ENCODE results near the gene MT3. TPM values are rescaled to one million over a fixed set of nuclear protein-coding genes. Genes with fewer than 3 reads are reported as not detected.

Gene MT3
- total RNA-seq, 1 donor, result not detected

GRCh38 chr16:56606071-56606475 lies 16.7 kb downstream of the MT3 start:
- no peak overlapping the region for H3K4me3 ChIP-seq (ENCODE audit: low read depth, low read length)
- no peak for DNase-seq (ENCODE audit: low read depth)
- no peak for TF ChIP-seq CTCF (IDR thresholded peaks at IDR 0.05; ENCODE audit: insufficient read depth, low read depth, low read length)

GRCh38 chr16:56606476-56607108 lies 17.3 kb downstream of the MT3 start:
- DNase-seq (ENCODE audit: low read depth), result peak; percentile 95
- no peak for TF ChIP-seq CTCF (IDR thresholded peaks at IDR 0.05; ENCODE audit: insufficient read depth, low read depth, low read length)
- peak overlapping the region; percentile 27 for H3K4me3 ChIP-seq (ENCODE audit: low read depth, low read length)

GRCh38 chr16:56607109-56607618 lies 17.8 kb downstream of the MT3 start:
- H3K4me3 ChIP-seq (ENCODE audit: low read depth, low read length), result peak overlapping the region; percentile 27
- no peak for TF ChIP-seq CTCF (IDR thresholded peaks at IDR 0.05; ENCODE audit: insufficient read depth, low read depth, low read length)
- peak; percentile 99 for DNase-seq (ENCODE audit: low read depth)

- TF ChIP-seq CTCF (IDR thresholded peaks at IDR 0.05; ENCODE audit: insufficient read depth, low read depth, low read length), result no peak
- DNase-seq (ENCODE audit: low read depth), result no peak
- no peak overlapping the region for H3K4me3 ChIP-seq (ENCODE audit: low read depth, low read length)
Measured at GRCh38 chr16:56607675-56608042, 18.3 kb downstream of the MT3 start.

- H3K4me3 ChIP-seq (ENCODE audit: low read depth, low read length), result peak within 1 kb of the TSS; percentile 60
- peak; percentile 1 for TF ChIP-seq CTCF (IDR thresholded peaks at IDR 0.05; ENCODE audit: insufficient read depth, low read depth, low read length)
- peak; percentile 98 for DNase-seq (ENCODE audit: low read depth)
Measured at GRCh38 chr16:56608043-56608875, 18.9 kb downstream of the MT3 start, which contains the start of gene MT2A. TSS of gene MT2A (plus strand) at chr16:56608584. CDS start at chr16:56608656, 72 bp downstream.

GRCh38 chr16:56608876-56609462 lies 19.6 kb downstream of the MT3 start:
- peak overlapping the region; percentile 60 for H3K4me3 ChIP-seq (ENCODE audit: low read depth, low read length)
- TF ChIP-seq CTCF (IDR thresholded peaks at IDR 0.05; ENCODE audit: insufficient read depth, low read depth, low read length), result no peak
- DNase-seq (ENCODE audit: low read depth), result peak; percentile 32
